Mucosa of descending colon (tissue), 3 donors: Measurements from ENCODE around the gene SORCS2. TPM values are rescaled to one million over a fixed set of nuclear protein-coding genes. Genes with fewer than 3 reads are reported as not detected.

Experiments
- ATAC-seq: fragments of 200-7000 bp; cut with Tn5 transposase; one replicate; pipeline ENCODE4 v1.9.1; 2020; ENCODE audit warnings: mild to moderate bottlenecking, moderate library complexity
- DNase-seq, 3 donors: peaks; one replicate each; pipeline ENCODE4 v3.0.0-alpha.2; 2020
- H3K36me3 ChIP-seq: fragments of 200-600 bp; one replicate; pipeline ENCODE4 v1.8.0; 2021; ENCODE audit warnings: low read depth, mild to moderate bottlenecking
- H3K4me1 ChIP-seq: fragments of 200-600 bp; one replicate; pipeline ENCODE4 v1.8.0; 2021; ENCODE audit warnings: low read depth, mild to moderate bottlenecking
- H3K4me3 ChIP-seq: fragments of 200-600 bp; one replicate; pipeline ENCODE4 v1.8.0; 2021; ENCODE audit warnings: mild to moderate bottlenecking
- H3K9me3 ChIP-seq: fragments of 200-600 bp; one replicate; pipeline ENCODE4 v1.8.0; 2021; ENCODE audit warnings: mild to moderate bottlenecking
- CTCF ChIP-seq: fragments of 200-600 bp; IDR thresholded peaks from one replicate; pipeline ENCODE4 v1.8.0; 2022; ENCODE audit warnings: antibody characterized with exemption, mild to moderate bottlenecking
- intact Hi-C, 2 donors: fragments of 100-400 bp; cut with DNase I in 1 of 2; cut with micrococcal nuclease in 1 of 2; formaldehyde crosslinking; loops; one replicate each; pipeline versions ENCODE4 v1.11.0 to v1.11.1; 2022; cut with DNase I, micrococcal nuclease
- total RNA-seq, 3 donors: library from RNA; stranded (reverse); fragmentation: NEBNext Ultra II Directional in 2 of 3; extraction: Animal tissue kit (Norgen Biotek cat#: 25700) in 2 of 3; gene quantifications; one replicate each; pipeline versions ENCODE4 v1.2.1 to v1.2.4, GENCODE V29; 2021 to 2023
- donor health status: DM: no; HTN: no; CAD: no; lungs with moderate emphysema.
- donor health status: DM: no; HTN: no; CAD: no.
- donor health status: DM: no; HTN: yes; CAD: no.

The SORCS2 gene
- total RNA-seq, 3 donors from 2014 or later = 0.20 to 3.1 (median 1.5) TPM

- Histone ChIP-seq H3K36me3 (no peaks in the 10 kb centered on the region), H3K9me3 (no peaks in the 10 kb centered on the region), H3K4me3 (no peak overlapping the region), H3K4me1 (no peaks in the 10 kb centered on the region)
- intact Hi-C loops = no loop called here
- TF ChIP-seq CTCF = no peak
- ATAC-seq (no peak), DNase-seq (peak in 1 of 3 donors; percentile 29)
Observed at GRCh38 chr4:7680106-7680505, 487.8 kb downstream of the SORCS2 start.

GRCh38 chr4:7680731-7681130 is 488.4 kb downstream of the SORCS2 start:
- Histone ChIP-seq H3K4me3 (no peak overlapping the region), H3K9me3 (no peaks in the 10 kb centered on the region), H3K4me1 (no peaks in the 10 kb centered on the region), H3K36me3 (no peaks in the 10 kb centered on the region)
- ATAC-seq = no peak
- DNase-seq = no peak
- TF ChIP-seq CTCF = no peak
- intact Hi-C loops = no loop called here

GRCh38 chr4:7683126-7683703 is 490.9 kb downstream of the SORCS2 start:
- intact Hi-C loops = no loop called here
- ATAC-seq = no peak

GRCh38 chr4:7684294-7684693 is 492.0 kb downstream of the SORCS2 start:
- Histone ChIP-seq H3K9me3 (no peaks in the 10 kb centered on the region), H3K36me3 (no peaks in the 10 kb centered on the region), H3K4me1 (no peaks in the 10 kb centered on the region), H3K4me3 (no peak overlapping the region)
- no peak for DNase-seq
- intact Hi-C loops = no loop called here
- no peak for ATAC-seq
- no peak for TF ChIP-seq CTCF

More at GRCh38 chr4:7683126-7683703, 490.9 kb downstream of the SORCS2 start:
- Histone ChIP-seq H3K36me3 (no peaks in the 10 kb centered on the region), H3K4me3 (no peak overlapping the region), H3K9me3 (no peaks in the 10 kb centered on the region), H3K4me1 (no peaks in the 10 kb centered on the region)
- TF ChIP-seq CTCF = no peak
- no peak for DNase-seq

GRCh38 chr4:7686070-7686870 is 493.9 kb downstream of the SORCS2 start:
- Histone ChIP-seq H3K9me3 (no peaks in the 10 kb centered on the region), H3K4me3 (no peak overlapping the region), H3K4me1 (no peaks in the 10 kb centered on the region), H3K36me3 (no peaks in the 10 kb centered on the region)
- DNase-seq (peak in 1 of 3 donors; percentile 35), ATAC-seq (no peak)
- intact Hi-C loops = no loop called here
- no peak for TF ChIP-seq CTCF
